B cell (primary cell): ENCODE data around the gene TMX2. TPM values are rescaled to one million over a fixed set of nuclear protein-coding genes. Genes with fewer than 3 reads are reported as not detected.

ENCODE experiments used
- ATAC-seq: fragments of 200-7000 bp; cut with Tn5 transposase; one replicate; pipeline ENCODE4 v1.10.0; 2021; ENCODE audit warnings: low read depth, mild to moderate bottlenecking, moderate number of reproducible peaks, moderate library complexity
- CTCF ChIA-PET: fragments of 350-600 bp; sonication (Branson Sonifier 250); formaldehyde crosslinking; loops from one replicate; lab custom pipeline; 2021; ENCODE audit warnings: antibody characterized with exemption, inconsistent platforms; lab: Charles Lee
- POLR2A ChIA-PET: fragments of 350-600 bp; sonication (Branson Sonifier 250); formaldehyde crosslinking; loops from one replicate; lab custom pipeline; 2021; ENCODE audit warnings: antibody characterized with exemption; lab: Charles Lee
- DNase-seq: peaks from one replicate; pipeline ENCODE4 v3.0.0; 2013
- H2AFZ ChIP-seq: 2 replicates; pipeline ENCODE4 v1.6.1; 2012; ENCODE audit warnings: mild to moderate bottlenecking, low read depth, low read length; ENCODE audit not compliant: insufficient read depth, poor library complexity, severe bottlenecking
- H3K27ac ChIP-seq, 2 donors: 1 replicate in 1 of 2; 2 replicates in 1 of 2; pipeline ENCODE4 v1.5.1; 2012 to 2013; ENCODE audit warnings: low read length in 2 of 2, mild to moderate bottlenecking in 2 of 2, moderate library complexity in 1 of 2
- H3K27me3 ChIP-seq, 4 experiments: fragments of 200-600 bp in 1 of 4; sonication (generic) in 1 of 4; replicated peaks in 1 of 4; 1 replicate in 2 of 4; 2 replicates in 2 of 4; pipeline versions ENCODE4 v1.6.1 to v1.7.0; 2013 to 2016; ENCODE audit warnings: low read length in 3 of 4, mild to moderate bottlenecking in 2 of 4, mixed read lengths in 1 of 4, moderate library complexity in 1 of 4; ENCODE audit not compliant: insufficient read depth in 4 of 4, control insufficient read depth in 3 of 4; ENCODE audit errors: control extremely low read depth in 1 of 4
- H3K36me3 ChIP-seq, 2 experiments: replicated peaks in 1 of 2; 1 replicate in 1 of 2; 2 replicates in 1 of 2; pipeline versions ENCODE4 v1.6.1 to v1.7.1; 2013; ENCODE audit warnings: low read length in 1 of 2; ENCODE audit not compliant: insufficient read depth in 2 of 2, control insufficient read depth in 1 of 2; ENCODE audit errors: control extremely low read depth in 1 of 2, extremely low read depth in 1 of 2
- H3K4me1 ChIP-seq, 2 donors: fragments of 200-600 bp in 1 of 2; sonication (generic) in 1 of 2; 1 replicate in 1 of 2; 2 replicates in 1 of 2; pipeline versions ENCODE4 v1.5.1 to v1.6.1; 2013 to 2017; ENCODE audit warnings: low read length in 2 of 2; ENCODE audit not compliant: control insufficient read depth in 2 of 2, insufficient read depth in 2 of 2
- H3K4me2 ChIP-seq: replicated peaks from 2 replicates; pipeline ENCODE3; 2012; ENCODE audit warnings: mild to moderate bottlenecking, low read depth, low read length; ENCODE audit not compliant: poor library complexity, severe bottlenecking
- H3K4me3 ChIP-seq, 5 experiments: fragments of 200-600 bp in 1 of 5; sonication (generic) in 1 of 5; 1 replicate in 3 of 5; 2 replicates in 2 of 5; pipeline versions ENCODE4 v1.5.1 to v1.7.0; 2011 to 2016; ENCODE audit warnings: low read length in 4 of 5, mild to moderate bottlenecking in 4 of 5, low read depth in 2 of 5, control low read depth in 1 of 5, moderate library complexity in 1 of 5; ENCODE audit not compliant: insufficient read depth in 1 of 5; ENCODE audit errors: control extremely low read depth in 1 of 5, extremely low read depth in 1 of 5
- H3K79me2 ChIP-seq: fragments of 200-600 bp; sonication (generic); one replicate; pipeline ENCODE4 v1.6.0; 2016; ENCODE audit warnings: low read length; ENCODE audit not compliant: control insufficient read depth, insufficient read depth
- H3K9ac ChIP-seq: fragments of 200-600 bp; sonication (generic); 2 replicates; pipeline ENCODE4 v1.6.1; 2017; ENCODE audit warnings: mild to moderate bottlenecking, low read length, moderate library complexity
- H3K9me3 ChIP-seq, 3 donors: one replicate each; pipeline versions ENCODE4 v1.6.1 to v1.7.1; 2013; ENCODE audit warnings: low read length in 2 of 3; ENCODE audit not compliant: control insufficient read depth in 2 of 3, insufficient read depth in 1 of 3; ENCODE audit errors: control extremely low read depth in 1 of 3
- H4K20me1 ChIP-seq: 2 replicates; pipeline ENCODE4 v1.6.0; 2012; ENCODE audit warnings: mild to moderate bottlenecking, low read length; ENCODE audit not compliant: insufficient read depth, control insufficient read depth, poor library complexity, severe bottlenecking
- H3K27ac Mint-ChIP-seq: one replicate; pipeline ENCODE4 v1.8.0; 2021; ENCODE audit warnings: mixed read lengths
- H3K27me3 Mint-ChIP-seq: one replicate; pipeline ENCODE4 v1.8.0; 2021; ENCODE audit warnings: mixed read lengths
- H3K4me1 Mint-ChIP-seq: one replicate; pipeline ENCODE4 v1.8.0; 2021; ENCODE audit warnings: mixed read lengths
- H3K4me3 Mint-ChIP-seq: one replicate; pipeline ENCODE4 v1.8.0; 2021; ENCODE audit warnings: mixed read lengths
- H3K9me3 Mint-ChIP-seq: one replicate; pipeline ENCODE4 v1.8.0; 2022; ENCODE audit warnings: mixed read lengths; ENCODE audit not compliant: insufficient read depth
- CTCF ChIP-seq: fragments of 200-600 bp; IDR thresholded peaks from one replicate; pipeline ENCODE4 v1.8.0; 2022; ENCODE audit warnings: antibody characterized with exemption, mild to moderate bottlenecking
- EZH2 ChIP-seq: IDR thresholded peaks from 2 replicates; pipeline ENCODE4 v1.6.1; 2012; ENCODE audit warnings: borderline replicate concordance, low read depth, mild to moderate bottlenecking, moderate library complexity, low read length; ENCODE audit not compliant: insufficient read depth, poor library complexity, severe bottlenecking
- WGBS: methylation state at CpG from one replicate; pipeline ENCODE4 v1.1.5; 2013; ENCODE audit warnings: missing lambda C conversion rate; ENCODE audit not compliant: insufficient coverage; 5-methylcytosine and 5-hydroxymethylcytosine counted together
- intact Hi-C: fragments of 100-400 bp; cut with micrococcal nuclease; formaldehyde crosslinking; loops from one replicate; pipeline ENCODE4 v1.10.0; 2022
- polyA plus RNA-seq: library from polyadenylated mRNA; depleted of rRNA; stranded (reverse); fragments of >200 nt; gene quantifications from 2 replicates; pipeline ENCODE4 v1.2.3, GENCODE V29; 2012
- total RNA-seq, 2 donors: library from RNA; stranded (reverse); fragments of 120-200 nt in 1 of 2; gene quantifications; 1 replicate in 1 of 2; 2 replicates in 1 of 2; pipeline versions ENCODE4 v1.2.3 to v1.2.4, GENCODE V29; 2013 to 2022

TMX2 gene
- total and polyA plus RNA-seq, 2 donors (not counting 1 experiment from before 2014, with no cell fraction given): 40.3 to 60.2 TPM

GRCh38 chr11:57679396-57679795 is 33.0 kb upstream of the TMX2 start:
- Mint-ChIP-seq H3K27ac (no peak overlapping the region), H3K4me3 (no peak overlapping the region), H3K27me3 (no peaks in the 10 kb centered on the region), H3K4me1 (peaks cover 37% of the 10 kb centered on the region), H3K9me3 (no peaks in the 10 kb centered on the region)
- peaks cover 62% of the 10 kb centered on the region for H4K20me1 ChIP-seq
- no peak overlapping the region for H3K9ac ChIP-seq
- intact Hi-C loops: no loop called here
- DNase-seq: no peak
- H3K27me3 ChIP-seq: no peaks in the 10 kb centered on the region
- TF ChIP-seq EZH2: no peak
- no peak for TF ChIP-seq CTCF
- H3K4me1 ChIP-seq: peaks cover 0 to 3% of the 10 kb centered on the region in 2 donors
- no peak for ATAC-seq
- ChIA-PET POLR2A (no interaction called here), CTCF (no interaction called here)
- H2AFZ ChIP-seq: no peak overlapping the region
- H3K9me3 ChIP-seq: no peaks in the 10 kb centered on the region
- no peak overlapping the region for H3K27ac ChIP-seq
- H3K4me2 ChIP-seq: no peak overlapping the region
- 100% methylated on average over 3 of the region's 4 CpGs for WGBS
- H3K36me3 ChIP-seq: peaks cover 12 to 60% of the 10 kb centered on the region in 2 experiments
- H3K79me2 ChIP-seq: peaks cover 99% of the 10 kb centered on the region
- H3K4me3 ChIP-seq: no peak overlapping the region

GRCh38 chr11:57680552-57680874 is 31.9 kb upstream of the TMX2 start:
- Histone ChIP-seq H3K27ac (no peak overlapping the region), H3K27me3 (no peaks in the 10 kb centered on the region), H2AFZ (no peak overlapping the region), H3K9ac (no peak overlapping the region), H4K20me1 (peaks cover 60% of the 10 kb centered on the region), H3K4me3 (no peak overlapping the region), H3K9me3 (no peaks in the 10 kb centered on the region), H3K4me1 (no peaks in the 10 kb centered on the region), H3K36me3 (peaks cover 12 to 54% of the 10 kb centered on the region in 2 experiments), H3K4me2 (no peak overlapping the region), H3K79me2 (peaks cover 96% of the 10 kb centered on the region)
- DNase-seq (no peak), ATAC-seq (no peak)
- peaks cover 30% of the 10 kb centered on the region for H3K4me1 Mint-ChIP-seq
- H3K9me3 Mint-ChIP-seq: no peaks in the 10 kb centered on the region
- ChIA-PET POLR2A (no interaction called here), CTCF (no interaction called here)
- no peaks in the 10 kb centered on the region for H3K27me3 Mint-ChIP-seq
- no peak overlapping the region for H3K27ac Mint-ChIP-seq
- intact Hi-C loops: no loop called here
- TF ChIP-seq EZH2 (no peak), CTCF (no peak)
- no peak overlapping the region for H3K4me3 Mint-ChIP-seq
- WGBS: no CpG with 5 or more reads among the region's 2 CpGs
